ENCODE results near the gene DOP1A.

DOP1A gene, protein sequence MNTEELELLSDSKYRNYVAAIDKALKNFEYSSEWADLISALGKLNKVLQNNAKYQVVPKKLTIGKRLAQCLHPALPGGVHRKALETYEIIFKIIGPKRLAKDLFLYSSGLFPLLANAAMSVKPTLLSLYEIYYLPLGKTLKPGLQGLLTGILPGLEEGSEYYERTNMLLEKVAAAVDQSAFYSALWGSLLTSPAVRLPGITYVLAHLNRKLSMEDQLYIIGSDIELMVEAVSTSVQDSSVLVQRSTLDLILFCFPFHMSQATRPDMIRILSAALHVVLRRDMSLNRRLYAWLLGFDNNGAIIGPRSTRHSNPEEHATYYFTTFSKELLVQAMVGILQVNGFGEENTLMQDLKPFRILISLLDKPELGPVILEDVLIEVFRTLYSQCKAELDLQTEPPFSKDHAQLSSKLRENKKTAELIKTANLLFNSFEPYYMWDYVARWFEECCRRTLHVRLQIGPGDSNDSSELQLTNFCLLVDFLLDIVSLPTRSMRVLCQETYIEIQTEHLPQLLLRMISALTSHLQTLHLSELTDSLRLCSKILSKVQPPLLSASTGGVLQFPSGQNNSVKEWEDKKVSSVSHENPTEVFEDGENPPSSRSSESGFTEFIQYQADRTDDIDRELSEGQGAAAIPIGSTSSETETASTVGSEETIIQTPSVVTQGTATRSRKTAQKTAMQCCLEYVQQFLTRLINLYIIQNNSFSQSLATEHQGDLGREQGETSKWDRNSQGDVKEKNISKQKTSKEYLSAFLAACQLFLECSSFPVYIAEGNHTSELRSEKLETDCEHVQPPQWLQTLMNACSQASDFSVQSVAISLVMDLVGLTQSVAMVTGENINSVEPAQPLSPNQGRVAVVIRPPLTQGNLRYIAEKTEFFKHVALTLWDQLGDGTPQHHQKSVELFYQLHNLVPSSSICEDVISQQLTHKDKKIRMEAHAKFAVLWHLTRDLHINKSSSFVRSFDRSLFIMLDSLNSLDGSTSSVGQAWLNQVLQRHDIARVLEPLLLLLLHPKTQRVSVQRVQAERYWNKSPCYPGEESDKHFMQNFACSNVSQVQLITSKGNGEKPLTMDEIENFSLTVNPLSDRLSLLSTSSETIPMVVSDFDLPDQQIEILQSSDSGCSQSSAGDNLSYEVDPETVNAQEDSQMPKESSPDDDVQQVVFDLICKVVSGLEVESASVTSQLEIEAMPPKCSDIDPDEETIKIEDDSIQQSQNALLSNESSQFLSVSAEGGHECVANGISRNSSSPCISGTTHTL (N-terminal part only)

DNA sequence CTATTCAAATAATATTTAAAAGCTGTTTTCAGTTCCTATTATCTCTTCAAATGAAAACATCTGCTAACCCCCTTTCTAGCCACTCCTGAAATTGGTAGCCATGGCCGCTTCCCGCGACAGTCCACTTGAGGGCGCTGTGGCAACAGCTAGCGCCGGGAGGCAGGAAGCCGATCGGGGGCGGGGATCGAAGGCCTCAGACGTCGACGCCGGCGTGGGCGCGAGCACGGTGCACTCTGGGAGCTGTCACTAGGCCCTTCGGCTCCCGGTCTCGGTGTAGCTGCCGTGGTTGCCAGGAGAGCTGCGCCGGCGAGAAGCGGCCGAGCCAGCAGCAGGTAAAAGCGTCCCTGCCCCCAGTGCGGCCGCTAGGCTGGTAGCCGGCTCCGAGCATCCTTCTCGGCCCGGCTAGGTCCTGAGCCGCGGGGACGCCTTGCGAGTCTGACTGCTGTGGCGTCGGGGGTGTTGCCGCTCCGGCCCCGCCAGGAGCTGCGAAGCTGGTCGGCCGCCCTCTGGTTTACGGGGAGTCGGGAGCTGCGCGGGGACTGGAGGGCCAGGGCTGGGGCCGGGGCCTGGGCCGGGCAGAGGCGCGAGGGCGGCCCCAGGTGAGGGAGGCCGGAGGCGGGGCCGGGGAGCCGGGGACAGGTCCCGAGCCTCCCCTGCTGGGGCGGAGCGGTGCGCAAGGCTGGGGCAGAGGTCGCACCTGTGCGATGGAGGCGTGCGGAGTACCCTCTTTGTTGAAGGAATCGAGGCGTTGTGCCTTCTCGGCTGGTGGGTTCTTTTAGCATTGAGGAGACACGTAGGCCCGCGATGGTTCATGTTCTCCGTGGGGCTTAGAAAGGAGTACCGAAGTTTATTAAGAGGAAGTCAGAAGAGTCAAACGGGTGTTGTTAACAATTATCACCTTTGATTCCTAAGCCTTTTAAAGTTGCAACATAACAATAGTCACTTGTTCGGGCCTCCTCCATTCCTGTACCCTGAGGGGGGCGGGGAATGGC, at the start of gene DOP1A:
DOP1A (plus strand) TSS at position 224 of the 992 bp plus-strand sequence. CDS start 29,307 bp downstream, outside the sequence.
- peak; percentile 94 for DNase-seq

DNA sequence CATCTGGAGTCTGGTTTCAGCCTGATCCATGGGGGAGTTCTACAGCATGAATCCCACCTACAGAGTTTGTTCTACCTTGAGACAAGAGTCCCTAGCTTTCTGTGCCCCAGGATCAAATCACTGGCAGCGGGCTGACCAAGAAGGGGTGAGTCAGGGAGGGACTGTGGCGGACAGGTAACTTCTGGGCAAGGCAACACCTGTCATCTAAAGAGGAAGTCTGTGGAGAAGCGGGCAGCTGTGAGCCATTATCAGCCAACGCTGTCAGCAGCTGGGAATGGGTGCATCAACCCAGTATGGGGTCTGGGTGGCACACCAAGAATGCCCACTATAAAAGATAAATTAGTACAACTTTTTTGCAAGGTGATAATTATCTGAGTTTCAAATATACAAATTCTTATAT, 47.7 kb upstream of the DOP1A start:
- DNase-seq = no peak

DNA sequence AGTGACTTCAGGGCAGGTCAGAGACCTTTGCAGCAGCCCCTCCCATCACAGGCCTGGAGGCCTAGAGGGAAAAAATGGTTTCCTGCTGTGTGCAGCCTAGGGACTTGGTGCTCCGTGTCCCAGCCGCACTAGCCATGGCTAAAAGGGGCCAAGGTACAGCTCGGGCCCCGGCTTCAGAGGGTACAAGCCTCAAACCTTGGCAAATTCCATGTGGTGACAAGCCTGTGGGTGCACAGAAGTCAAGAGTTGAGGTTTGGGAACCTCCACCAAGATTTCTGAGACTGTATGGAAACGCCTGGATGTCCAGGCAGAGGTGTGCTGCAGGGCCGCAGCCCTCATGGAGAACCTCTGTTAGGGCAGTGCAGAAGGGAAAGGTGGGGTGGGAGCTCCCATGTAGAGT, 35.8 kb upstream of the DOP1A start:
- DNase-seq = no peak

DNA sequence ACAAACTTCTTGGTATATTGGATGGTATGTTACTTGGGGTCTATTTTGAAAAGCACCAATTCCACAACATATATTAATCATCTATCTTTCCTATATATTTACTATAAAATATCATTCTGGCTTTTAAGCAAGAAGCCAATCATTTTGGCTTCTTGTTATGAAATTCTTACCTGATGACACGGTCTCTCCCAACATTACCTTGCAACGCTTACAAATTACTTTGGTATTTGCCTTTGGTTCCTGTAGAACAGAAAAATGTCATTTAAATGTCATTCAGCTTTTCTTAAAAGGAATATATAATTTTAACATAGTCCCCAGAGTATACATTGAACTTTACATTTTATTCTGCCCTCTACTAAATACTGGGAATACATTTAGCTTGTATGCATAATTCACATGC, 29.2 kb upstream of the DOP1A start:
- no peak for DNase-seq

DNA sequence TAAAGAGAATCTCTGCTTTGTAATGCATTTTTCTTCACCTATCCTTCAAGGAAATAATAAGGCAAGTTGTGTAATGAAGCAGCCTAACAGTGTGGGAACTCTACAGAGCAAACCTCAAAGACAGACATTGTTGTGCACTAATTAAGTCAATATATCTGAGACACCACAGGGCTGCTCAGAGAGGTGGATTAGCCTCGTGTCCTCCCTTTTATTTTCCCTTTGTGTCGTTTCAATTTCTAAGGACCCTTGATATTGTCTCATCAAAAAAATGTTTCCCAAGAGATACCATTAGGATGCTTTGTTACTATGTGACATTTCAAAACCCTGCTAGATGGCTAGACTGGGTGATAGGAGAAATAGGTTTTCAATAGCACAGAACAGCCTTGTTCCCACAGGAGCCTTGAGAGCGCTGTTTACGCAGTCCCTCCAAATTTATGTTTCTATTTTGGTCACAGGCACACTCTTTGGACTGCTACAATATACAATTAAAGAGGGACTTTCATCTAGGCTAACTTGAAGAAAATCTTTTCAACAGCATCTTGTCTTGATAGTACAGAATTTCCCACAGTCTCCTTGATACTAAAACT, 24.9 kb upstream of the DOP1A start:
- no peak for DNase-seq

DNA sequence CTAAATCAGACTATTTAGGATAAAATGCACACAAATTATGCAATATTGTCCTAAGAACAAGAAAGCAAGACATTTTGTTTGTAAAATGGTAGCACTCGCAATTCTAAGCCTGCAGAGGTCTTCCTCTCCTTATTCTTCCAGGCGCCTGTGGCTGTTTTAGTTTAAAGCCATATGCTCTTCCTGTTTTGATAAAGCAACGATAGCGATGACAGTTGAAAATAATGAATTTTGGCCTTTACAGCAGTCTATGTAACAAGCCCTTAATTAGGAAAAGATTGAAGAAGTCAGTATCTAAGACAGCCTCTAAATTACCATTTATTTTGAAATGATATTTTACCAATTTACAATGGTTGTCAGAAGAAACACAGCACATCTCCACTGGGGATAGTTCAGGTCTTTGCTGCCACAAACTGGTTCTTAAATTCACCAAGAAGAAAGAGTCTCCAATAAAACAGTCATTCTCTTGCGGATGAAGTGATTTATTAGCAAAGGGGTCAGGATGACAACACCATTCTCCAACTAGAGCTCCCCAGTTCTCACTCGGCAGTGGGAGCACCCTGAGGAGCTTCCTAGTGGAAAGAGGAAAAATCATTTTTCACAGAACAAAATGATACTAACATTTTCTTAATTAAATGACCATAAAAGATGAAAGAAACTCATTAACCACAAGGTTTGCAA, 23.2 kb upstream of the DOP1A start:
- DNase-seq = no peak

DNA sequence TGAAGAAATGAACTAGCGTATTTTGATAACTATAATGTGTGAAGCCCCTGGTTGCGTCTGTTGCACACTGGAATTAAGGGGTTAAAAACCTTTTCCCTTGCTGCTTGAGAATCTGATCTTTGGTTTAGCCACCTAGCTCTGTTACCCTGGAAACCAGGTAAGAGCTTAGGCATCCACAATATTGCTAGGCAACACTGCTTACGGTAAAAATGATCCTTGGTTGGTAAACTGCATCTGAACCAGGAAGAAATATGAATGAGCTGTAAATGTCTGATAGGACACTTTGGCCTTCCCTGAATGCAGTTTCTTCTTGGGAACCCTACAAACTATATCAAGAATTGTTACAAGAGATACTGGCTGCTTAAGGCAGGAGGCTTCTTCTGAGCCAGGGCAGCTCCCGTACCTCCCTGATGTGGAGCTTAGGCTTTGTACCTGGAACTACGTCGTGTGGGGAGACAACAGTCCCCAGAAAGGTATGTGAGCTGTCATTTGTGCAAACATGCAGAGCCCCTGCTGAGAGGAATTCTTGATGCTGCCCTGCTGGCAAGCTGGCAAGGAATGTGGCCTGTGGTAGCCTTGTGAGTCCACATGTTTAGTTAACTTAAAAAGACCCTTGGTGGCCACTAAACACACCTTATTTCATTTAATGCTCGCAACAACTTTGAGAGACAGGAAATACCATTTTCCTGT, 20.3 kb upstream of the DOP1A start:
- no peak for DNase-seq

DNA sequence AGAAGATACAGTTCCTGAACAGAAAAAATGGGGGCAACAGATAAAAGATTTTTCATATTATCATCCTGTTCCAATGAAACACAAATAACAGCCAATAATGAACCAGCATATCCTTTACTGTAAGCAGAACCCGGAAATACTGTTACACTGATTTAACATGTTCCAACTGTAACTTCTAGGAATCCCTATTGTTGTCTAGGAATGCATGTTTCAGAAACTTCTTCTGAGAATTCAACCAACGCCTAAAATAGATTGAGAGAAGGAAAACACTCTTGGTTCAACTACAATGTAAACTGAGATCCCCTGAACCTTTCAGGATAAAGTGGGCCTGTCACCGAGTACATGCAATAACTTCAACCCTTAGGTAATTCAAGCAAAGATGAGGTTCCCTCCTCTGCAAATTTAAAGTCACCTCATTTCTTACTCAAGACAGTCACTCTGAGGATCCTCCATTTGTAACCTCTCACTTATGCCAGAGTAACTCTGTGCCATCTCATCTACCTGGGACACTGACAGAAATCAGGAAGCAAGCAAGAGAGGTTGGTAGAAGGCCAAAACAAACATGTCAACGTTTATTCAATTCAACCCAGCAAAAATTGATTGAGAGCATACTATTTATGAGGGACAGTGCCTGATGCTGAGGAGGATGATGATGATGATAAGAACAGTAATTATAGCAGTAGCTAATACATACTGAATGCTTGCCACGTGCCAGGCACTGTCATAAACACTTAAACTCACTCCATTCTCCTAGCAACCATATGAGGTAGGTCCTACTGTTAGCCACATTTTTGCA, 15.9 kb upstream of the DOP1A start:
- DNase-seq = peak; percentile 80

DNA sequence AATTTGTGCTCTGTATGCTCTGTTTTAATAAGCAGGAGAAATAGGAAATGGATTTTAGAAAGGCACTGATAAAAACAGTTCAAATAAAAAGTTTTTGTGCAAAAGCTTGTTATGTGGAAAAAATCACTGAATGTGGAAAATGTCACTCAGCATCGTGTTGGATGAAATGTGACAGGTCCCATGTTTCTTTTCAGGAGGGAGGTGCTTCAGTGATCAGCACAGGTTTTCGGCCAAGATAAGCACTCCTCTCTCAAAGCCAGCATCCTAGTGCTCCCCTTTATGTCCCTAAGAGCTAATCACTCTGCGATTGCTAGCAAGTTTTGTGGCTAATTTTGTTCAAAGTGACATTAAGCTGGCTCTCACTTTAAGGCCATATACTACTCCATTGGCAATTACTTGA, 13.8 kb upstream of the DOP1A start:
- DNase-seq = no peak

DNA sequence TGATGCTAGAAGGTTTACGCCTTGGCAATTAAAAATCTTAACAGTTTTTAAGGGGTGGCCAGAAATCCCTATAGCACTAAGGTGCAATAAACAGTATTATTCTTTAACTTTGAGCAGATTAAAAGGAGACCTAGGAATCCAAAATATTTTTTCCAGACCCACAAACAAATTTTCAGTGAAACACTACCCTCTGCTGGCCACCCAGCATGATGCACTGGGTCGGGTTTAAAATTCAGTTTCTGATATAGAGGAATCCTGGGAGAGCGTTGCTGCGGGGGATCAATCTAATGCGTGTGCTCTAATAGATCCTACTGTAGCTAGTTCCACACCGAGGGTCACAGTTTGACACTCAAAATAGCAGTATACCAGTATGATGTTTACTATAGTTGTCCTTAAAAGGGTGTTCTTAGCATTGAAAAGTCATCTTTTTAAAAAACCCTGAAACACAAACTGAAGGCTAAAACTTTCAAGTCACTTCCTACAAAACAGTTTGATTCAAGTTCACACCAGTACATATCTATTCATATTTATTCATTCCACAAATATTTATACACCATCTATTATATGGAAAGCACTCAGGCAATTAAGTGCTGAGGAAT, 12.0 kb upstream of the DOP1A start:
- DNase-seq = peak; percentile 31

DNA sequence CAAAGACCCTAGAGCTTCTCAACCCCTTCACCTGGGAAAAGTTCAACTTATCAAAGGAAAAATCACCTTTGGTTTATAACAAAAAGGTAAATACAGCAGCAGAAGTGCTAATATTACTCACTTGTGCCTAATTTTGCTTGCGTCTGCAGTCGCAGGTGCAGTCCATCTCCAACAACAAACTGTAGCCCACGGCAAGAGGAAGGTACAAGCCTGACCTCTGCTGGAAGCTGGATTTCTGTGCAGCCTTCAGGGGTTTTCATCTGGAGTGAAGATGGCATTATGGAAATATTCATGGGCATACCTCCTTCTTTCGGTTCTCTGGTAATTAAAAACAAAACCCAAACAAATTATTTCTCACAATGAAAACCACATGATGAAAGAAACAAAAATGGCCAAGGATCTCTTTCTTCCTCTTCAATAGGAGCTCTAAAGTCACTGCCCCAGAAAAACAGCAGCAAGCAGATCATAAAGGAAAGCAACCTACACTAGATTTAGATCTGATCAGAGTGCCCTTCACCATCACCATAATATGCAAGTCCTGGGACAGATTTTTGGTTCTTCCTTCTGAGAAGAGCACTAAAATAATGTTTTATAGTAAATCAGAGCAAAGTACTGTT, 9.7 kb upstream of the DOP1A start:
- DNase-seq = no peak

DNA sequence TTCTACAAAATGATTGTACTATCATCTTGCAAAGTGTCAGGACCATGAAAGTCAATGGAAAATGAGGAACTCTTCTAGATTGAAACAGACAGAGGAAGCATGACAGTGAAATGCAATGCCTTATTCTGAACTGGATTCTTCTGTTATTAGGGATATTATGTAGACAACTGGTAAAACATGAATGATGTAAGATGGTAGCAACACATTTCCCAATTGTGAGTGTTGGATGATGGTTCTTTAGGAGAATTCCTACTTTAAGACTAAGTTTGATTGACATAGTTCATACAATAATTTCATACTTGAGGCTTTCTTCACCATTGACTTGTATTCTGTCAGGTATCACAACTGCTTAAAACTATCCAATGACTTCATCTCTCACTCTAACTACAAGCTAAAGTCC, 6.3 kb upstream of the DOP1A start:
- no peak for DNase-seq

DNA sequence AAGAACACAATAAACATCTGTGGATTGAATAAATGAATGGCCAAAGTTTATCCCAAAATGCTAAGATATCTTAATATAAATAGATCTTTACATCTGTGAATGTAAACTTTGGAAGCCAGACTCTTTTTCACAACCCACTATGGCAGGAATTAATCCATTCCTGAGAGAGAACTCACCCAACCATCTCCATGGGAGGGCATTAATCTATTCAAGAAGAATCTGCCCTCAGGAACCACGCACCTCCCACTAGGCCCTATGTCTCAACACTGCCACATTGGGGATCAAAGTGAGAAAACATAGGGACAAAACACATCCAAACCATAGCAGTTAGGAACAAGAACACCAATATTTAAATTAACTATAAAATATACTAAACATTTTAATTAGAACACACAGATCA, 5.2 kb upstream of the DOP1A start:
- DNase-seq = no peak

DNA sequence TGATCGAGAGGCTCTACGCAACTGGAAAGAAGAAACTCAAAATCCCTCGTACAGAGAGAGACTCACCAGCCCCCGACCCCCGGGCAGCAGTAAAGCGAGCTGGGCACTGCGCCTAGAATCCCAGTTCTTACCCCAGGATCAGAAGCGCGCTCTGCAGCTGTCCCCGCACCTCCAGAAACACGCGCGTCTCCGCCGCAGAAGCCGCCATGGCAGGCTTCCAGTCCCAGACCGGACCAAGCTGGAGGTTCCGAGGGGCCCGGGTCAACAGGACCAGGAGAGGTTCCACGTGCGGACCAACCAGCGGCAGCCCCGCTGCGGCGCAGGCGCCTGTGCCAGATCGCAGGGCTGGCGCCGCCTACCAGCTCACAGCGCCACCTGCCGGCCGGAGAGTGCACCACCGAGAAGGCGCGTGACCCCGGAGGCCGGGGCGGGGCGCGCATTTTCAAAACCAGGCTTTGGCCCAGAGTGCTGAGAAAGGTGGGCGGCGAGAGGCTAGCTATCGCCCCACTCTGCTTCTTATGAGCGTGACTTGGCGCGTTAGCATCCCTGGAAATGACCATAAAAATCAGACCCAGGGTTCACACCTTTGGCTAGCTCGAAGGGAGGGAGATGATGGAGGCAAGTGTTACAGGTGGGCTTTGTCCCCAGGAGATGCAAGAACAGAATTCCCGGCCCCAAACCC, 1.8 kb upstream of the DOP1A start, which contains the start of gene UBE3D:
UBE3D (minus strand) TSS at position 331 of the 682 bp plus-strand sequence; CDS start at position 208, 123 bp downstream.
- DNase-seq = peak; percentile 68

DNA sequence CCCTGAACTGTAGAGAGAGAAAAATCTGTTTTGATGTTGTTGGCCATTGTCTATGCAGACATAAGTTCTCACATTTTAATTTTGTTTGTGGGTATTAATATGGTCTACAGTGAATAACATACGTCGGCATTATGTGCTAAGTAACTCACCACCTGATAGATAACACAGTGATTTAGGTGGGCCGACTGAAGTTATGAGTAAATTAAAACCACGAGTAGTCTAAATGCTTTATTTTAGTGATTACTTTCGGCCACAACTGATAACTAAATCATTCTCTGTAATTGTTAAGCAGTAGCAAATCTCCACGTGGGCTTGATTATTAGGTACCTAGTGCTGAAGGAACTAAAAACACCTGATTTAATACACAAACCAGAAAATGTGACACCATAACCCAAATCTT, 1.1 kb downstream of the DOP1A start:
- DNase-seq = no peak

DNA sequence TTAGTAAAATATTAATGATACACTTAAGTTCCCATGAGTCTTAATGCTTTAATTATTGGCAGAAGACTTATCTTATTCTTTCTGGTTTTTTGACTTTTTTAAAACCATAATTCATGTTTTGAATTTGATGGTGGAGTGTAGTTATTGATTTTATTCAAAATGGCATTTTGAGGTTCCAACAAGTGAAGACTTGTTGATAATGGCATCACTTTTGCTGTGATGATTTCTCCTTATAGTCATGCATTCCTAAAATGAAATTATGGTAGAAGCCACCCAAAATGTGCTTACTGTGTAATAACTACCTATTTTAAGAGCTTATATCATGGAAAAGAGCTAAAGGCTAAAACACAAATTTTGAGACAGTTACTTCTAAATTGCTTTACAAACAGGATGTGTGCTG, 2.2 kb downstream of the DOP1A start:
- DNase-seq = no peak

DNA sequence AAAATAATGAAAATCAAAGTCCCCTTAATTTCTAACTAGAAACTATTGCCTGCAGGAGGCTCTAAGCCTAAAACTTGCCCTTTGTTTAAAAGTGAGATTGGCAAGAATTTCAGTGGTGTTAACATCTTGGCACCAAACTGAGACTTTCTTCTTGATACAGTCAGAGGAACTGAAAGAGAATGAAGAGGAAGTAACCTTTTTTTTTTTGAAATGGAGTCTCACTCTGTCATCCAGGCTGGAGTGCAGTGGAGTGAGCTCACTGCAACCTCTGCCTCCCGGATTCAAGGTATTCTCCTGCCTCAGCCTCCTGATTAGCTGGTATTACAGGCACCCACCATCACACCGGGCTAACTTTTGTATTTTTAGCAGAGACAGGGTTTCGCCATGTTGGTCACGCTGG, 3.6 kb downstream of the DOP1A start:
- DNase-seq = no peak

DNA sequence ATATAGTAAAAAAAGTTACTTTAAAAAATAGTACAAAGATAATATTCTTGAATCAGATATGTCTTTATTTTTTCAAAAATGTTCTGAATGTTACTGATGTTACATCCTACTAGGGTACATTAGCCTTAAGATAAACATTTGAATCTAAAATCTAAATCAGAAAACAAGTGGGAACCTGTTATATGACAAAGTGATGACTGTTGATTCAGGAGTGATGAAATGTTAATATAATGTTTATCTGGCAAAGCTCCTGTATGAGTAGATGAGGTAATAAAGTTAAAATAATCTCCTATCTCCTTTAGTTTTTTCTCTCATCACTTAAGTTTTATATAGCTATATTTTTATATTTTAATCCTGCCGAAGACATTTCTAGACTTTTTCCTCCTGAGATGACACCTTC, 4.2 kb downstream of the DOP1A start:
- no peak for DNase-seq
